K562 (cell line): ENCODE data around the gene KCNK4. TPM values are rescaled to one million over a fixed set of nuclear protein-coding genes. Genes with fewer than 3 reads are reported as not detected.

ENCODE experiments used
- CEBPG ChIP-seq, 3 experiments: fragments of 200-800 bp in 1 of 3; sonication (Bioruptor generic) in 1 of 3; sonication (generic) in 1 of 3; formaldehyde crosslinking in 1 of 3; IDR thresholded peaks in 2 of 3; conservative IDR thresholded peaks in 1 of 3; 2 replicates each; pipeline versions ENCODE4 v1.6.1 to v1.8.0; 2016 to 2022; ENCODE audit warnings: missing compliant biosample characterization in 2 of 3, missing genetic modification characterization in 2 of 3, mild to moderate bottlenecking in 1 of 3, missing genetic modification reagents in 1 of 3
- SIN3A ChIP-seq, 2 experiments: fragments of 150-350 bp in 1 of 2; IDR thresholded peaks; 2 replicates each; pipeline ENCODE4 v1.6.1; 2011 to 2016; ENCODE audit warnings: borderline replicate concordance in 2 of 2, low read depth in 2 of 2, low read length in 2 of 2, mild to moderate bottlenecking in 2 of 2, moderate library complexity in 2 of 2; ENCODE audit not compliant: control insufficient read depth in 1 of 2
- SMARCA5 ChIP-seq: fragments of 450-650 bp; IDR thresholded peaks from 2 replicates; pipeline ENCODE4 v1.6.1; 2016
- SRSF9 ChIP-seq: fragments of 200-400 bp; formaldehyde crosslinking; IDR thresholded peaks from 2 replicates; pipeline ENCODE4 v1.6.1; 2017; ENCODE audit warnings: low read depth, low read length, borderline replicate concordance
- YBX1 ChIP-seq: fragments of 450-650 bp; IDR thresholded peaks from 2 replicates; pipeline ENCODE4 v1.7.1; 2016; ENCODE audit warnings: mild to moderate bottlenecking
- ZBTB8A ChIP-seq: fragments of 450-650 bp; IDR thresholded peaks from 2 replicates; pipeline ENCODE4 v1.6.1; 2018; ENCODE audit warnings: mild to moderate bottlenecking, moderate library complexity; ENCODE audit not compliant: partially characterized antibody
- ZNF224 ChIP-seq: sonication (generic); formaldehyde crosslinking; IDR thresholded peaks from 2 replicates; pipeline ENCODE4 v1.8.0; 2022; ENCODE audit warnings: mild to moderate bottlenecking, missing genetic modification reagents
- ZNF274 ChIP-seq: IDR thresholded peaks from 2 replicates; pipeline ENCODE4 v1.6.1; 2011; ENCODE audit warnings: low read depth, mild to moderate bottlenecking, low read length, moderate library complexity, borderline replicate concordance
- polyA plus RNA-seq, 8 experiments: library from polyadenylated mRNA; depleted of rRNA in 4 of 8; stranded (reverse) in 5 of 8; unstranded in 3 of 8; fragments of >200 nt; fragmentation: Nextera tagmentation in 2 of 8; fragmentation: Illumina TruSeq in 1 of 8; extraction: Ambion mirVana in 2 of 8; extraction: Trizol in 1 of 8; gene quantifications; 2 replicates each; pipeline versions ENCODE4 v1.2.1 to v1.2.3, GENCODE V29; 2011 to 2014; ENCODE audit warnings: inconsistent platforms in 1 of 8, missing spikeins in 1 of 8
- total RNA-seq, 7 experiments: library from RNA; depleted of rRNA in 6 of 7; stranded (reverse); fragments of >200 nt in 6 of 7; fragmentation: Illumina TruSeq in 2 of 7; extraction: Trizol in 2 of 7; gene quantifications; 2 replicates each; pipeline versions ENCODE4 v1.2.1 to v1.2.3, GENCODE V29; 2011 to 2021; ENCODE audit warnings: low replicate concordance in 1 of 7
- TF ChIP-seq, protein P1 (sequence below), 3 experiments: fragments of 200-800 bp in 1 of 3; fragments of 250-450 bp in 1 of 3; fragments of 450-650 bp in 1 of 3; sonication (Bioruptor Pico) in 1 of 3; sonication (Bioruptor generic) in 1 of 3; formaldehyde crosslinking in 1 of 3; IDR thresholded peaks; 2 replicates each; pipeline versions ENCODE4 v1.6.1 to v1.8.0; 2016 to 2022; ENCODE audit warnings: mild to moderate bottlenecking in 2 of 3, missing genetic modification characterization in 2 of 3, missing compliant biosample characterization in 1 of 3, moderate library complexity in 1 of 3
- TF ChIP-seq, protein P2 (sequence below): fragments of 450-650 bp; formaldehyde crosslinking; IDR thresholded peaks from 2 replicates; pipeline ENCODE4 v1.4.0; 2020; ENCODE audit warnings: mild to moderate bottlenecking, moderate library complexity
- TF ChIP-seq, protein P3 (sequence below): fragments of 250-450 bp; sonication (Bioruptor Pico); IDR thresholded peaks from 2 replicates; pipeline ENCODE4 v1.4.0; 2020
- TF ChIP-seq, protein P4 (sequence below): fragments of 450-650 bp; formaldehyde crosslinking; IDR thresholded peaks from 2 replicates; pipeline ENCODE4 v1.4.0; 2020; ENCODE audit warnings: mild to moderate bottlenecking

KCNK4 gene
- total and polyA plus RNA-seq, 9 of the 15 experiments (the other 6 are each of a cell fraction or from before 2014, with no cell fraction given): not detected

DNA sequence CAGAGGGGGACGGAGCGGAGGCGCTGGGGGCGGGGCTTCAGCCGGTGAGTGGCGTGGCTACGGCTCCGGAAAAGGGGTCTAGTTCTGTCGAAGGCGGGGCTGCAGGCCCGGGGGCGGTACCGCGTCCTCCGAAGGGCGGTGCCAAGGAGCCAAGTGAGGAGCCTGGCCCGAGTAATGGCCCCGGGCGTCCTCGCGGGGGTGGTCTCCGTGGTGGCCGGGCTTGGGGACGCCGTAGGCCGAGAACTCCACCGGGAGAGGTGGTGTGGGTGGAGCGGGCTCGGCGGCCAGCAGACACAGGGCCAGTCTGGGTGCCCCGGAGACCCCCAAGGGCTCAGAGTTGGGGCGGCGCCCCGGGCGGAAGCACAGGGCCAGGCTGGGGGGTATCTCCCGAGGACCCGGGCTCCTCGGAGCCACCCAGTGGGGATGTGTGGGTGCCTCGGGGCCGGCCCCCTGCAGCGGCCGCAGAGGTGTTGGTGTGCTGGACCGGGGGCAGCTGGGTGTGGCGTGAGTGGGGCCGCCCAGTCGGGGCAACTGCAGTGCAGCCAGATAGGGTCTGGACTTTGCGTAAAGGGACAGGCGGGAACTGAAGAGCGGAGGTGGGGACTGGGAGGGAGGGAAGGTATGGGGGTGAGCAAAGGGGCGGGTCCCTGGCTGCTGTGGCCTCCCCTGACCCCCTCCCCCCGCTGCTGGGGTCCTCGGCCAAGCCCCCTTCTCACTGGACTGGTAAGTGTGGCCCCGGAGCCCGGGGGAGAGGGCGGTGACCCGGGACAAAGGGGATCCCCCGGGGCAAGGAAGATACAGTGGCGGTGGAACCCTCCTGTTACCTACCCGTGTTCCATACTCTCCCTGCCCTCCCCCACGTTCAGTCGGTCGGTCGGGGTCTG, 49.4 kb upstream of the KCNK4 start (continued):
- TF ChIP-seq SMARCA5: no peak
- no peak for TF ChIP-seq ZBTB8A
- no peak for TF ChIP-seq YBX1
- TF ChIP-seq, protein P1, sequence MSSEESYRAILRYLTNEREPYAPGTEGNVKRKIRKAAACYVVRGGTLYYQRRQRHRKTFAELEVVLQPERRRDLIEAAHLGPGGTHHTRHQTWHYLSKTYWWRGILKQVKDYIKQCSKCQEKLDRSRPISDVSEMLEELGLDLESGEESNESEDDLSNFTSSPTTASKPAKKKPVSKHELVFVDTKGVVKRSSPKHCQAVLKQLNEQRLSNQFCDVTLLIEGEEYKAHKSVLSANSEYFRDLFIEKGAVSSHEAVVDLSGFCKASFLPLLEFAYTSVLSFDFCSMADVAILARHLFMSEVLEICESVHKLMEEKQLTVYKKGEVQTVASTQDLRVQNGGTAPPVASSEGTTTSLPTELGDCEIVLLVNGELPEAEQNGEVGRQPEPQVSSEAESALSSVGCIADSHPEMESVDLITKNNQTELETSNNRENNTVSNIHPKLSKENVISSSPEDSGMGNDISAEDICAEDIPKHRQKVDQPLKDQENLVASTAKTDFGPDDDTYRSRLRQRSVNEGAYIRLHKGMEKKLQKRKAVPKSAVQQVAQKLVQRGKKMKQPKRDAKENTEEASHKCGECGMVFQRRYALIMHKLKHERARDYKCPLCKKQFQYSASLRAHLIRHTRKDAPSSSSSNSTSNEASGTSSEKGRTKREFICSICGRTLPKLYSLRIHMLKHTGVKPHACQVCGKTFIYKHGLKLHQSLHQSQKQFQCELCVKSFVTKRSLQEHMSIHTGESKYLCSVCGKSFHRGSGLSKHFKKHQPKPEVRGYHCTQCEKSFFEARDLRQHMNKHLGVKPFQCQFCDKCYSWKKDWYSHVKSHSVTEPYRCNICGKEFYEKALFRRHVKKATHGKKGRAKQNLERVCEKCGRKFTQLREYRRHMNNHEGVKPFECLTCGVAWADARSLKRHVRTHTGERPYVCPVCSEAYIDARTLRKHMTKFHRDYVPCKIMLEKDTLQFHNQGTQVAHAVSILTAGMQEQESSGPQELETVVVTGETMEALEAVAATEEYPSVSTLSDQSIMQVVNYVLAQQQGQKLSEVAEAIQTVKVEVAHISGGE (CRISPR knock-in tag; IDR thresholded peaks at IDR 0.05): peak in 2 of 3 experiments; percentile 68 to 96; a peak in 3 of 6 replicates
- TF ChIP-seq ZNF224 (CRISPR knock-in tag): no peak
- no peak for TF ChIP-seq ZNF274
- TF ChIP-seq CEBPG (CRISPR knock-in tag; IDR thresholded peaks at IDR 0.05): no peak
- no peak for TF ChIP-seq CEBPG (tag; conservative IDR thresholded peaks at IDR 0.05 in 1 of 2, IDR thresholded peaks at IDR 0.05 in 1 of 2)
- TF ChIP-seq SRSF9: no peak
- TF ChIP-seq, protein P2, sequence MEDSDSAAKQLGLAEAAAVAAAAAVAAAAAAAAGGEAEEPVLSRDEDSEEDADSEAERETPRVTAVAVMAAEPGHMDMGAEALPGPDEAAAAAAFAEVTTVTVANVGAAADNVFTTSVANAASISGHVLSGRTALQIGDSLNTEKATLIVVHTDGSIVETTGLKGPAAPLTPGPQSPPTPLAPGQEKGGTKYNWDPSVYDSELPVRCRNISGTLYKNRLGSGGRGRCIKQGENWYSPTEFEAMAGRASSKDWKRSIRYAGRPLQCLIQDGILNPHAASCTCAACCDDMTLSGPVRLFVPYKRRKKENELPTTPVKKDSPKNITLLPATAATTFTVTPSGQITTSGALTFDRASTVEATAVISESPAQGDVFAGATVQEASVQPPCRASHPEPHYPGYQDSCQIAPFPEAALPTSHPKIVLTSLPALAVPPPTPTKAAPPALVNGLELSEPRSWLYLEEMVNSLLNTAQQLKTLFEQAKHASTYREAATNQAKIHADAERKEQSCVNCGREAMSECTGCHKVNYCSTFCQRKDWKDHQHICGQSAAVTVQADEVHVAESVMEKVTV (CRISPR knock-in tag): no peak
- TF ChIP-seq, protein P3, sequence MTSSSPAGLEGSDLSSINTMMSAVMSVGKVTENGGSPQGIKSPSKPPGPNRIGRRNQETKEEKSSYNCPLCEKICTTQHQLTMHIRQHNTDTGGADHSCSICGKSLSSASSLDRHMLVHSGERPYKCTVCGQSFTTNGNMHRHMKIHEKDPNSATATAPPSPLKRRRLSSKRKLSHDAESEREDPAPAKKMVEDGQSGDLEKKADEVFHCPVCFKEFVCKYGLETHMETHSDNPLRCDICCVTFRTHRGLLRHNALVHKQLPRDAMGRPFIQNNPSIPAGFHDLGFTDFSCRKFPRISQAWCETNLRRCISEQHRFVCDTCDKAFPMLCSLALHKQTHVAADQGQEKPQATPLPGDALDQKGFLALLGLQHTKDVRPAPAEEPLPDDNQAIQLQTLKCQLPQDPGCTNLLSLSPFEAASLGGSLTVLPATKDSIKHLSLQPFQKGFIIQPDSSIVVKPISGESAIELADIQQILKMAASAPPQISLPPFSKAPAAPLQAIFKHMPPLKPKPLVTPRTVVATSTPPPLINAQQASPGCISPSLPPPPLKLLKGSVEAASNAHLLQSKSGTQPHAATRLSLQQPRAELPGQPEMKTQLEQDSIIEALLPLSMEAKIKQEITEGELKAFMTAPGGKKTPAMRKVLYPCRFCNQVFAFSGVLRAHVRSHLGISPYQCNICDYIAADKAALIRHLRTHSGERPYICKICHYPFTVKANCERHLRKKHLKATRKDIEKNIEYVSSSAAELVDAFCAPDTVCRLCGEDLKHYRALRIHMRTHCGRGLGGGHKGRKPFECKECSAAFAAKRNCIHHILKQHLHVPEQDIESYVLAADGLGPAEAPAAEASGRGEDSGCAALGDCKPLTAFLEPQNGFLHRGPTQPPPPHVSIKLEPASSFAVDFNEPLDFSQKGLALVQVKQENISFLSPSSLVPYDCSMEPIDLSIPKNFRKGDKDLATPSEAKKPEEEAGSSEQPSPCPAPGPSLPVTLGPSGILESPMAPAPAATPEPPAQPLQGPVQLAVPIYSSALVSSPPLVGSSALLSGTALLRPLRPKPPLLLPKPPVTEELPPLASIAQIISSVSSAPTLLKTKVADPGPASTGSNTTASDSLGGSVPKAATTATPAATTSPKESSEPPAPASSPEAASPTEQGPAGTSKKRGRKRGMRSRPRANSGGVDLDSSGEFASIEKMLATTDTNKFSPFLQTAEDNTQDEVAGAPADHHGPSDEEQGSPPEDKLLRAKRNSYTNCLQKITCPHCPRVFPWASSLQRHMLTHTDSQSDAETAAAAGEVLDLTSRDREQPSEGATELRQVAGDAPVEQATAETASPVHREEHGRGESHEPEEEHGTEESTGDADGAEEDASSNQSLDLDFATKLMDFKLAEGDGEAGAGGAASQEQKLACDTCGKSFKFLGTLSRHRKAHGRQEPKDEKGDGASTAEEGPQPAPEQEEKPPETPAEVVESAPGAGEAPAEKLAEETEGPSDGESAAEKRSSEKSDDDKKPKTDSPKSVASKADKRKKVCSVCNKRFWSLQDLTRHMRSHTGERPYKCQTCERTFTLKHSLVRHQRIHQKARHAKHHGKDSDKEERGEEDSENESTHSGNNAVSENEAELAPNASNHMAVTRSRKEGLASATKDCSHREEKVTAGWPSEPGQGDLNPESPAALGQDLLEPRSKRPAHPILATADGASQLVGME (CRISPR knock-in tag): no peak; the same call in 1 of the 2 replicates
- 0 out of 4 replicates have a peak, but pooled peaks of 1 of the 2 experiments have one; percentile 18 for TF ChIP-seq SIN3A (IDR thresholded peaks at IDR 0.05; ENCODE audit: borderline replicate concordance in 2 of 2, control insufficient read depth in 1 of 2, low read depth in 2 of 2, low read length in 2 of 2)
- TF ChIP-seq, protein P4, sequence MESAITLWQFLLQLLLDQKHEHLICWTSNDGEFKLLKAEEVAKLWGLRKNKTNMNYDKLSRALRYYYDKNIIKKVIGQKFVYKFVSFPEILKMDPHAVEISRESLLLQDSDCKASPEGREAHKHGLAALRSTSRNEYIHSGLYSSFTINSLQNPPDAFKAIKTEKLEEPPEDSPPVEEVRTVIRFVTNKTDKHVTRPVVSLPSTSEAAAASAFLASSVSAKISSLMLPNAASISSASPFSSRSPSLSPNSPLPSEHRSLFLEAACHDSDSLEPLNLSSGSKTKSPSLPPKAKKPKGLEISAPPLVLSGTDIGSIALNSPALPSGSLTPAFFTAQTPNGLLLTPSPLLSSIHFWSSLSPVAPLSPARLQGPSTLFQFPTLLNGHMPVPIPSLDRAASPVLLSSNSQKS (CRISPR knock-in tag): no peak
